ENCODE data around the gene PCDHA4. TPM values are rescaled to one million over a fixed set of nuclear protein-coding genes. Genes with fewer than 3 reads are reported as not detected.
"Not testable (repeated sequence)": the region's sequence is repeated elsewhere in the genome, so short reads cannot be mapped to it uniquely, and the experiment has no call there.

Gene PCDHA4
- total RNA-seq, 2 experiments from 2014 or later: not detected

GRCh38 chr5:140785905-140786686 is 20.8 kb upstream of the PCDHA4 start, which contains the start of gene PCDHA1:
Gene PCDHA1 (plus strand): TSS chr5:140786140.
- no peak for TF ChIP-seq CTCF (IDR thresholded peaks at IDR 0.05)
- Mint-ChIP-seq H3K36me3 (ENCODE audit: low read depth) (peaks cover 17% of the 10 kb centered on the region), H3K9me3 (peaks cover 35% of the 10 kb centered on the region), H3K4me3 (no peak within 1 kb of the TSS), H3K27ac (no peak within 1 kb of the TSS), H3K27me3 (peaks cover 19% of the 10 kb centered on the region), H3K4me1 (ENCODE audit: low read depth) (no peaks in the 10 kb centered on the region)
- intact Hi-C loops (cut with micrococcal nuclease): no loop called here
- DNase-seq (no peak), ATAC-seq (no peak)
- POLR2A ChIA-PET: no interaction called here
- CTCF ChIA-PET: interaction anchor here (0.7 to 1.6 kb wide), 8 partner anchors 9 to 177 kb away, joined by 3 to 5 read pairs (median 3); partner anchors contain the start of gene PCDHA4

GRCh38 chr5:140787422-140787821 is 19.4 kb upstream of the PCDHA4 start:
- POLR2A ChIA-PET; ATAC-seq; H3K4me3 Mint-ChIP-seq; H3K27ac Mint-ChIP-seq; DNase-seq; H3K4me1 Mint-ChIP-seq (ENCODE audit: low read depth); intact Hi-C loops (cut with micrococcal nuclease): not testable (repeated sequence)
- peaks cover 28% of the 10 kb centered on the region for H3K9me3 Mint-ChIP-seq
- CTCF ChIA-PET: interaction anchor here (1.6 kb wide), 1 partner anchor 8 kb away, joined by 5 read pairs; no protein-coding TSS in a partner anchor
- H3K36me3 Mint-ChIP-seq (ENCODE audit: low read depth): peaks cover 14% of the 10 kb centered on the region
- peaks cover 21% of the 10 kb centered on the region for H3K27me3 Mint-ChIP-seq

GRCh38 chr5:140787849-140788504 is 18.9 kb upstream of the PCDHA4 start:
- ATAC-seq; CTCF ChIA-PET; DNase-seq; H3K4me3 Mint-ChIP-seq; POLR2A ChIA-PET; intact Hi-C loops (cut with micrococcal nuclease); H3K4me1 Mint-ChIP-seq (ENCODE audit: low read depth); H3K27ac Mint-ChIP-seq: not testable (repeated sequence)
- Mint-ChIP-seq H3K9me3 (peaks cover 25% of the 10 kb centered on the region), H3K27me3 (peaks cover 24% of the 10 kb centered on the region), H3K36me3 (ENCODE audit: low read depth) (peaks cover 14% of the 10 kb centered on the region)

GRCh38 chr5:140791089-140791488 is 15.8 kb upstream of the PCDHA4 start:
- Mint-ChIP-seq H3K27me3 (peaks cover 29% of the 10 kb centered on the region), H3K9me3 (peaks cover 31% of the 10 kb centered on the region), H3K4me3 (no peak overlapping the region), H3K27ac (no peak overlapping the region), H3K4me1 (ENCODE audit: low read depth) (no peaks in the 10 kb centered on the region), H3K36me3 (ENCODE audit: low read depth) (peaks cover 16% of the 10 kb centered on the region)
- intact Hi-C loops (cut with micrococcal nuclease): no loop called here
- ATAC-seq (no peak), DNase-seq (no peak)
- ChIA-PET POLR2A (no interaction called here), CTCF (no interaction called here)
- TF ChIP-seq CTCF (IDR thresholded peaks at IDR 0.05): no peak

- intact Hi-C loops (cut with micrococcal nuclease): no loop called here
- ATAC-seq (no peak), DNase-seq (no peak)
- Mint-ChIP-seq H3K9me3 (peaks cover 21% of the 10 kb centered on the region), H3K4me1 (ENCODE audit: low read depth) (no peaks in the 10 kb centered on the region), H3K36me3 (ENCODE audit: low read depth) (peaks cover 7% of the 10 kb centered on the region), H3K4me3 (no peak within 1 kb of the TSS), H3K27ac (no peak within 1 kb of the TSS), H3K27me3 (peaks cover 21% of the 10 kb centered on the region)
- TF ChIP-seq CTCF (IDR thresholded peaks at IDR 0.05): no peak
- ChIA-PET POLR2A (no interaction called here), CTCF (interaction anchor here (1.0 to 1.3 kb wide), 3 partner anchors 8 to 14 kb away, joined by 3 to 5 read pairs (median 5); partner anchors contain the start of genes PCDHA1 and PCDHA4)
Observed at GRCh38 chr5:140794595-140795258, 12.1 kb upstream of the PCDHA4 start, which contains the start of gene PCDHA2. Gene PCDHA2 (plus strand): TSS chr5:140794852.
